Frontal cortex (tissue), 4 donors: ENCODE measurements around the gene VDR. TPM values are rescaled to one million over a fixed set of nuclear protein-coding genes. Genes with fewer than 3 reads are reported as not detected.

Experiments
- DNase-seq, 2 donors: peaks; one replicate each; pipeline ENCODE4 v3.0.0; 2012; ENCODE audit warnings: low spot score in 2 of 2
- FAIRE-seq: peaks from 2 replicates; lab custom pipeline; 2012; peaks lifted over from hg19 to GRCh38; lab: Jason Lieb, UNC
- total RNA-seq: library from RNA; depleted of rRNA; stranded (reverse); fragments of >200 nt; gene quantifications from one replicate; pipeline ENCODE4 v1.2.3, GENCODE V29; 2014
- donor health status: control.
- donor health status: control.
- donor health status: control.

The VDR gene
- total RNA-seq, 1 donor from 2014 or later: not detected

GRCh38 chr12:47835831-47836155 lies 69.0 kb downstream of the VDR start:
- no peak for FAIRE-seq
- DNase-seq: no peak

GRCh38 chr12:47835006-47835830 lies 69.6 kb downstream of the VDR start:
- FAIRE-seq (no peak), DNase-seq (no peak)

GRCh38 chr12:47834199-47834903 lies 70.4 kb downstream of the VDR start:
- DNase-seq: no peak
- FAIRE-seq: no peak

- no peak for FAIRE-seq
- DNase-seq: no peak
Measured at GRCh38 chr12:47833591-47834012, 71.2 kb downstream of the VDR start.

GRCh38 chr12:47832263-47832933 lies 72.4 kb downstream of the VDR start:
- FAIRE-seq: no peak

GRCh38 chr12:47829584-47829983 lies 75.2 kb downstream of the VDR start:
- FAIRE-seq (no peak), DNase-seq (no peak)

More at GRCh38 chr12:47832263-47832933, 72.4 kb downstream of the VDR start:
- no peak for DNase-seq

- no peak for FAIRE-seq
- DNase-seq: peak in 1 of 2 donors; percentile 62
Measured at GRCh38 chr12:47828976-47829482, 75.8 kb downstream of the VDR start.

GRCh38 chr12:47828008-47828975 lies 76.5 kb downstream of the VDR start:
- FAIRE-seq (no peak), DNase-seq (no peak)

GRCh38 chr12:47825173-47825639 lies 79.6 kb downstream of the VDR start:
- FAIRE-seq (no peak), DNase-seq (no peak)

- FAIRE-seq (no peak), DNase-seq (no peak)
Measured at GRCh38 chr12:47824635-47825034, 80.2 kb downstream of the VDR start.

- DNase-seq (no peak), FAIRE-seq (no peak)
Measured at GRCh38 chr12:47824198-47824597, 80.6 kb downstream of the VDR start.

- FAIRE-seq (no peak), DNase-seq (no peak)
Measured at GRCh38 chr12:47823422-47824086, 81.2 kb downstream of the VDR start.

- DNase-seq: no peak
- FAIRE-seq: no peak
Measured at GRCh38 chr12:47822863-47823262, 81.9 kb downstream of the VDR start.

- no peak for DNase-seq
- no peak for FAIRE-seq
Measured at GRCh38 chr12:47822401-47822800, 82.4 kb downstream of the VDR start.

GRCh38 chr12:47821346-47821706 lies 83.5 kb downstream of the VDR start:
- no peak for FAIRE-seq

GRCh38 chr12:47820631-47821345 lies 84.0 kb downstream of the VDR start:
- DNase-seq (peak; percentile 57 to 77), FAIRE-seq (no peak)

More at GRCh38 chr12:47821346-47821706, 83.5 kb downstream of the VDR start:
- DNase-seq: no peak

GRCh38 chr12:47819896-47820630 lies 84.7 kb downstream of the VDR start, which contains the start of gene HDAC7:
Gene HDAC7, minus strand, starts transcription at chr12:47819903. Its CDS starts 118 bp downstream, at chr12:47819785.
- FAIRE-seq: no peak
- DNase-seq: peak; percentile 88 to 93
